Pons (tissue), 1 donor: ENCODE results near the gene CNTNAP2.
A peak's percentile ranks its signal among the peaks of the same experiment; 100 is the strongest.

Source experiments
- DNase-seq: peaks from one replicate; pipeline ENCODE4 v3.0.0-alpha.2; 2016; ENCODE audit warnings: low spot score

The CNTNAP2 gene

DNA sequence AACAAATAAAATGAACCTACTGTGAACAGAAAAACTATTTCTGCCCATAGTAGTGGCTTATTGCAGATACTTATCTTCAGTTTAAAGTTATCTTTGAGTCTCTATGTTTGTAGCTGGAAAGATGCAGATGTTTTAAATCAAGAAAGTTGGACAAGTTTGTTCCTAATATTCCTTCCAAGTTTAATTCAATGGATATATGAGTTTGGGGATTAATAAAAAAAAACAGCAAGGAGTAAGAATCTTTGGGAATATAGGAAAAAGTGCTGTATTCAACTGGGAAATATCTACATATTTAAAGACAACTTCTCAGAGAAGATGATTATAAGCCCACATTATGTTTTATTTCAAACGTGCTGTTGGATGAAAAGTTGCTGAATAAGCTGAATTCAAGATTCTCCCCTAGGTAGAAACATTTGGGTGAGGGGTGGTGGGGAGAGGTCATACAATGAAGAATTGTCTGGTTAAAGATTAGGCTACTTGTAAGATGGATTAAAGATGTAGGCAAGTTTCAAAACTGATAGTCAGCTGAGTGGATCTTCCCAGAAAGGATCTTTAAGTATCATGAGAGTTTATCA is 1135.2 kb downstream of the CNTNAP2 start:
- DNase-seq, result no peak

DNA sequence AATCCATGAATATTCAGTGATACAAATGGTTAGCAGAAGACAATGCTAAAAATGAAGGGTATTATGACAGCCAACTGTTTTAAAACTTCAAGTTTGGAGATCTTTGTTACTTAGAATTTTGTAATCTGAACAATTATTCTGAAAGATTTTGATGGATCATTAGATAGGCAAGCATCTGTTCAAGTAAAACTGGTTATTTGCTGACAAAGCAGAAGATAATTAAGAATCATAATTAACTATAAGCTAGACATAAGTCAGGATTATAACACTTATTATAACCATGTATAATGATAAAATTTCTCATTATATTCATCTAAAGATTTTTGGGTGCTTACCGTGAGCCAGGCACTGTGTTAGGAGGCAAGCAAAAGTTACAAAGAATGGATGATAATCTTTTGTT is 1145.1 kb downstream of the CNTNAP2 start:
- no peak for DNase-seq

DNA sequence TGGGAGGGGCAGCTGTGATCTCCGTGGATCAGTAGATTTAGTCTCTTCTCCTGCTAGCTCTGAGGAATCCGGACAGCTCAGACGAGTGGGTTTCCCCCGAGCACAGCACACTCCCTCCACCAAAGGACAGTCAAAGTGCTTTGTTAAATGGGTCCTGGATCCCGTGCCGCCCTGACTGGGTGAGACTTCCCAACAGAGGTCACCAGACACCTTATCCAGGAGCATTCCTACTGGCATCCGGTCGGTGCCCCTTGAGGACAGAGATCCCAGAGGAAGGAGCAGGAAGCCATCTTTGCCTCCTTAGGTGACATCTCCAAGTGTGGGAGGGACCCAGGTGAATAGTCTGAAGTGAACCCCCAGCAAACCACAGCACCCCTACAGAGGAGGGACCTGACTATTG is 1148.9 kb downstream of the CNTNAP2 start:
- DNase-seq, result no peak

DNA sequence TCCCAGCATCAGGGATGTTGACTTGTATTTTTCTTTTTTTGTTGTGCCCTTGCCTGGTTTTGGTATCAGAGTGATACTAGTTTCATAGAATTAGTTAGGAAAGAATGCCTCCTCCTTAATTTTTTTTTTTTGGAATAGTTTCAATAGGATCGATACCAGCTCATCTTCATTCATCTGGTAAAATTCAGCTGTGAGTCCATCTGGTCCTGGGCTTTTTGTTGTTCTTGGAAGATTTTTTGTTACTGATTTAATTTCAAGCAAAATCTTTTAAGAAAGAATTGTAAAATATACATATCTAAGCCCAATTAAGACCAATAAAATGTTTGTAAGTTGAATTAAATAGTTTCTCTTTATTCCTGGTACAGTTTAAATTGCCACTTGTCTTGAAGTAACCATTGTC is 1159.5 kb downstream of the CNTNAP2 start:
- DNase-seq, result no peak

GRCh38 chr7:147276783-147277370 is 1160.3 kb downstream of the CNTNAP2 start:
- DNase-seq, result peak; percentile 27

DNA sequence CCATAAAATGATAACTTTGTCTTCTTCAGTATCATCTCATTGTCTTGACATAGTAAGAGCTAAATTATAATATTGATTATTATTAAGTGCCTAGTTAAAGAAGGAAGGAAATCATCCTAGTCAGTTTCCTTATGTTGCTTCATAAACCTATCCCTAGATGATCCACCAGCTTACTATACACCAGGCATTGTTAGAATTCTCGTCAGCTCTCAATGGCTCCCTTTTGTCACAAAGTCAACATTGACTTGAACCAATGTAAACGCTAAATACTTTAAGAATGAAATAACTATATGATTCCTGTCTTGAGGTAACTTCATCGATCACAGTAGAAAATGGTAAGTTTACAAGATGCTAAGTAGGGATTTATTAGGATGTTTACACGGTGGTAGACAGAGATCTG is 1162.9 kb downstream of the CNTNAP2 start:
- DNase-seq, result no peak

- DNase-seq, result peak; percentile 99
These were observed 1163.4 kb downstream of the CNTNAP2 start for GRCh38 chr7:147279964-147280374.

GRCh38 chr7:147282204-147282603 is 1165.6 kb downstream of the CNTNAP2 start:
- no peak for DNase-seq

DNA sequence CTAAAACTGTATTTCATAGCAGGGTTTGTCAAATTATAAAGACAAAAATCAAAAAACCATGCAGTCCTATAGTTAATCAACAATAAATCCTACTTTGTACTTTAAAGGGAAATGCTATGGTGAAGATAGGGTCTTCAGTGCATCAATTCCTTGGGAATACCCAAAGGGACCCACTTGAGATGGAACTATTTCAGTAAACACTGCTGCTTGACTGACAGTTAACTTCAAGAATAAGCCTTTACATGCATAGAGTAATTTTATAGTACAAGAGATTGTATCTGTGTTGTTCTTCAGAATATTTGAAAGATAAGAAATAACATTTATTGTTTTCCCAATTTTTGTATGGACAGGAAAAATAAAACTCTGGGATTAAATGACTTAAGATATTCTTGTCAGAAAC is 1179.6 kb downstream of the CNTNAP2 start:
- DNase-seq, result no peak

GRCh38 chr7:147296986-147297385 is 1180.4 kb downstream of the CNTNAP2 start:
- DNase-seq, result no peak

DNA sequence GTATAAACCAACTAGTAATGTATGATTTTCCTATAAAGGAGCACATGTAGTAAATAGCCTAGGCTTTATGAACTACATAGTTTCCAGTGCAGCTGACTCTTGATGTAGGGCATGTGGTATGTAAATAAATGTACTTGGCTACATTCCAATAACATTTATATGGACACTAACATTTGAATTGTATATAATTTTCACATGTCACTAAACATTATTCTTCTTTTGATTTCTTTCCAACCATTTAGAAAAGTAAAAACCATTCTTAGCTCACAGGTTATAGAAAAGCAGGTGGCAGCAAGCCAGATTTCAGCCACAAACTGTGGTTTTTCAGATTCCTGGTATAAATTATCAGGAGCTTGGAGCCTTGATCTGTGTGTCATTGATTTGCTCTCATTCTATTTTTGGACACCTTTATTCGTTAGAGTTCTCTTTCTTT is 1182.0 kb downstream of the CNTNAP2 start:
- DNase-seq, result no peak

- DNase-seq, result no peak
These were observed 1183.7 kb downstream of the CNTNAP2 start for GRCh38 chr7:147300293-147300692.

GRCh38 chr7:147304376-147304775 is 1187.8 kb downstream of the CNTNAP2 start:
- DNase-seq, result no peak

DNA sequence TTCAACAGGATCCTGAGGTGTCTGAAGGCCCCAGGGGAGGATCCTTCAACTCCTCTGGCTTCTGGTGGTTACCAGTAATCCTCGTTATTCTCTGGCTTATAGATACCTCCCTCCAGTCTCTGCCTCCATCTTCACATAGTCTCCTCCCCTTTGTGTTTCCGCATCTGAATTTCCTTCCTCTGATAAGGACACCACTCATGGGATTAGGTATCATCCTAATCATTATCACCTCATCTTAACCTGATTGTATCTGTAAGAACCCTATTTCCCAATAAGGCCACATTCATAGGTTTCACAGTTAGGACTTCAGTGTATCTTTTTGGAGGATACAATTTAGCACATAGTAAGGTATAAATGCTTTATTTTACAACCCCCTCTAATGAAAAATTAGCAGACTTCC is 1189.2 kb downstream of the CNTNAP2 start:
- DNase-seq, result no peak

DNA sequence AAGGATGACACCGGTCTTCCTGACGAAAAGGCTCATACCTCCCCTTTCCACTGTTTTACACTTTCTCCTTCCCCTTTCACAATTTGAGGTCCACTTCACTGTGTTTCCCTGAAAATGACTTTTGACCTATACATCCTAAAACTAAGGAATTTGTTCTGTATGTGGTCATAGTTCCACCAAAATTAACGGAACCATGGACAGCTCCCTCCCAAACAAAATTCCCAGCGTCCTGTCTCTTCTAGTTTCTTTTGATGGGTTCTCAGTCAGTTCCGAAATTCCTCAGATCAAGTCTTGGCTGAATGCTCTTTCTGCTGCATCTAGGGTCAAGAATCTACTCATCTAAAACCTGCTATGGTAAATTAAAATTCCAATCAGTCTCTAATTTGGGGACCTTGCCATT is 1191.9 kb downstream of the CNTNAP2 start:
- DNase-seq, result no peak

DNA sequence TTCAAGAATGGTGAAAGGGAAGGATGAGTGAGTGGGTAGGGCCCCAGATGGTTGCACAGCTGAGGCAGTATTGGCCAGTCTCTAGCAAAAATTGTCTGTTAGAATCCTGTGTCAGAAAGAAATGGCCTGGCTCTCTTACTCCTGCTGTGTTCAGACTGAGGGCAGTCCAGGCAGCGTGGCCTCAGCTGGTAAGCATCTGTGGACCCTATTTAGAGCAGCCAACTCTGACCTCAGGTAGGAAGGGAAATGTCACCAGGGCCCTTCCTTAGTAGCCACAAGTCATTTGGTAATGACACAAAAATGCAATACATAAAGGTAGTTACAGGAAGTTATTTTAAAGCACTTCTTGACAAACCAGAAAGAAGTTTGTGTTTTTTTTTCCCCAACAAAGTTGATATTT is 1194.7 kb downstream of the CNTNAP2 start:
- DNase-seq, result peak; percentile 14

- DNase-seq, result no peak
These were observed 1204.9 kb downstream of the CNTNAP2 start for GRCh38 chr7:147321504-147321903.

DNA sequence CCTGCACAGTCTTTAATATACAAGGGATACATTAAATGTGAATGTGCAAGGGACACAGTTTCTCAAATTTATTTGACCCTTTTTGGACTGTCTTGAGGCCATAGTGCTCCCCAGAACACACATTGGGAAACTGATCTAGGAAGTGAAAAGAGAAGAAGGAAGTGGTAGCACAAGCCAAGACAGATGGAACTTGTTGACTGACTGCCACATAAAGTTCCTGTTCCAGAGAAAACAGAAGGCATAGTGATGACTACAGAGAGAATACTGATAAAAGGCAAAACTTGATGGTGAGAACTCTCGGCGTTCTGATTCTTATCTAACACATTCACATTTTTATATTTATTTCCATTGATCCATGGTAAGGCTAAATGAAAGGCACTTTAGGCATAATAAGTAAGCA is 1216.4 kb downstream of the CNTNAP2 start:
- DNase-seq, result peak; percentile 60

- no peak for DNase-seq
These were observed 1246.5 kb downstream of the CNTNAP2 start for GRCh38 chr7:147363101-147363500.

GRCh38 chr7:147376192-147376591 is 1259.6 kb downstream of the CNTNAP2 start:
- DNase-seq, result no peak

DNA sequence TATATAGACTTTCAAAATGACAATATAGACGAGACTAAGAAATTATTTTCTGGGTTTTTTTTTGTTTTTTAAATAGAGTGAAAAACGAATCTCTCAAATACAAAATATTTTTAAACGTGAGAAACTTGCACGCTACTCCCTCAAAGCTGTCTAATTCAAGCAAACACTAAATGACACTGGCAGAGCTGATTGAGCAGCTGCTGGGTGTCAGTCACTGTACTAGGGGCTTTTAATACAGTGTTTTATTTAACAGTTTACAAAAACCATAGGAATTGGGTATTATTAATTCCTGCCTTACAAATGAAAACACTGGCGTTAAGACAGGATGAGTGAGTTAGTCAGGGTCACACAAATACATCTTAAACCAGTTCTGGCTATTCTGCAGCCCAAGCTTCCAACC is 1264.3 kb downstream of the CNTNAP2 start:
- DNase-seq, result no peak

DNA sequence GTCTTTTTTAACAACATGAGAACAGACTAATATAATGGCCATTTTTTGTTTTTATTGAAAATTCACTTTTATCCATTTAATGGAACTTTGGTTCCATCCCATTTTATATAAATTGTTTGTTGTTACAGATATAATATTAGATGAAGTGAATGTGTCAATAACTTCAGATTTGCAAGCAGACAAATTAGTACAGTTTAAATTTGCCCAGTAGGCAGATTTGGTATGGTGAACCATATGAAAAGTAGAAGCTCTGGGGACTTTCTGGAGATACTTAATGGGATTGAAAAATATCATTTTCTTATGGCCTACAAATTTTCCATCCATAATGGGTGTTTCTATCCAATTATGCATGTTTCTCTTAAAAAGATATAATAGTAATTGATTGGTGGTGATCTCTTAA is 1277.7 kb downstream of the CNTNAP2 start:
- no peak for DNase-seq

DNA sequence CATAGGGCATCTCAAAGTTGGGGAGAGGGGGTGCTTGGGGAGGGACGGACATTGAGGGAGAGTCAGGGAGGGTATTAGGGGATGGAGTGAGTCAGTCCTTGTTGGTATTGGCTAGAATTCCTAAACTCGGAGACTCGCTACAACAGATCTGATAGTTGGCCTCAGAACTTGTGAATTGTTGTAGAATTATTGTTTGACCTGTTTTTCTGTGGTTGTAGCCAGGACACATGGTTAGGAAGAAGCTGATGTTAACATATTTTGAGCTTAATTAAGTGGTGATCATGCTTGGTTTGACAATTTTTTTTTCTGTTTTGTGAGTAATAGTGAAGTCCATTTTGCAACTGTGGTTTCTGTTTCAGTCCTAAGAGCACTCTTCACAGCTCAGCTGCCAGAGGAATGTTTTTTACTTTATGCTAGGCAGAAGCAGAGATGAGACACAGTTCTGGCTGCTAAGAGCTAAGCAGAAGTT is 1283.7 kb downstream of the CNTNAP2 start:
- no peak for DNase-seq

GRCh38 chr7:147400925-147401324 is 1284.3 kb downstream of the CNTNAP2 start:
- DNase-seq, result no peak
